Progenitor cell of endocrine pancreas (in vitro differentiated cells): ENCODE measurements around the gene CCZ1. TPM values are rescaled to one million over a fixed set of nuclear protein-coding genes. Genes with fewer than 3 reads are reported as not detected.
"Not testable (repeated sequence)": the region's sequence is repeated elsewhere in the genome, so short reads cannot be mapped to it uniquely, and the experiment has no call there.

Experiments
- DNase-seq: peaks from one replicate; pipeline ENCODE4 v3.0.0; 2021; ENCODE audit warnings: low spot score; ENCODE audit not compliant: unreplicated experiment
- H3K27ac Mint-ChIP-seq: 2 replicates; pipeline ENCODE4 v1.8.0; 2021; ENCODE audit warnings: mild to moderate bottlenecking, moderate library complexity, mixed read lengths
- H3K27me3 Mint-ChIP-seq: 2 replicates; pipeline ENCODE4 v1.8.0; 2021; ENCODE audit warnings: mixed read lengths
- H3K36me3 Mint-ChIP-seq: 2 replicates; pipeline ENCODE4 v1.8.0; 2022; ENCODE audit warnings: mixed read lengths; ENCODE audit not compliant: insufficient read depth
- H3K4me1 Mint-ChIP-seq: 2 replicates; pipeline ENCODE4 v1.8.0; 2021; ENCODE audit warnings: low read depth, mixed read lengths
- H3K4me3 Mint-ChIP-seq: 2 replicates; pipeline ENCODE4 v1.8.0; 2021; ENCODE audit warnings: low read depth, mild to moderate bottlenecking, moderate library complexity, mixed read lengths
- H3K9me3 Mint-ChIP-seq: 2 replicates; pipeline ENCODE4 v1.8.0; 2021; ENCODE audit warnings: low read depth, mixed read lengths
- total RNA-seq: library from RNA; stranded (reverse); gene quantifications from 2 replicates; pipeline ENCODE4 v1.2.1, GENCODE V29; 2021

Gene CCZ1
- total RNA-seq, 1 donor from 2014 or later: 103 TPM

GRCh38 chr7:5934945-5935450, 36.5 kb downstream of the CCZ1 start:
- H3K4me3 Mint-ChIP-seq, H3K4me1 Mint-ChIP-seq, DNase-seq, H3K27ac Mint-ChIP-seq, H3K9me3 Mint-ChIP-seq, H3K27me3 Mint-ChIP-seq, H3K36me3 Mint-ChIP-seq: not testable (repeated sequence)

- not testable (repeated sequence) for H3K9me3 Mint-ChIP-seq, H3K4me3 Mint-ChIP-seq, H3K27ac Mint-ChIP-seq, DNase-seq, H3K27me3 Mint-ChIP-seq, H3K4me1 Mint-ChIP-seq, H3K36me3 Mint-ChIP-seq
These were observed 64.7 kb downstream of the CCZ1 start for GRCh38 chr7:5963205-5963604.

GRCh38 chr7:5963810-5964209, 65.3 kb downstream of the CCZ1 start:
- not testable (repeated sequence) for H3K9me3 Mint-ChIP-seq, H3K4me3 Mint-ChIP-seq, H3K27ac Mint-ChIP-seq, DNase-seq, H3K27me3 Mint-ChIP-seq, H3K4me1 Mint-ChIP-seq, H3K36me3 Mint-ChIP-seq

- H3K4me3 Mint-ChIP-seq, H3K27me3 Mint-ChIP-seq, H3K4me1 Mint-ChIP-seq, H3K36me3 Mint-ChIP-seq, H3K9me3 Mint-ChIP-seq, H3K27ac Mint-ChIP-seq: not testable (repeated sequence)
- DNase-seq: peak; percentile 21
These were observed 71.9 kb downstream of the CCZ1 start, which contains the start of gene RSPH10B for GRCh38 chr7:5970347-5970911. Gene RSPH10B, minus strand, starts transcription at chr7:5970689. Its CDS starts 3,573 bp downstream, at chr7:5967116.

GRCh38 chr7:5973580-5973979, 75.0 kb downstream of the CCZ1 start:
- not testable (repeated sequence) for H3K9me3 Mint-ChIP-seq, H3K27me3 Mint-ChIP-seq, DNase-seq, H3K27ac Mint-ChIP-seq, H3K36me3 Mint-ChIP-seq, H3K4me3 Mint-ChIP-seq, H3K4me1 Mint-ChIP-seq

Other genes starting within 250 kb of the CCZ1 start
- 38.3 and 39.8 TPM in 2 replicates for gene RNF216, start 117.1 kb upstream of the CCZ1 start, total RNA-seq
- not detected in 2 replicates for gene OCM, start 17.9 kb upstream of the CCZ1 start, total RNA-seq
- gene RSPH10B, start 72.0 kb downstream of the CCZ1 start, total RNA-seq: 1.5 and 2.0 TPM in 2 replicates
- gene PMS2, start 110.3 kb downstream of the CCZ1 start, total RNA-seq: 19.7 and 23.9 TPM in 2 replicates
- 30.1 and 33.4 TPM in 2 replicates for gene AIMP2, start 110.5 kb downstream of the CCZ1 start, total RNA-seq
- gene ANKRD61, start 132.6 kb downstream of the CCZ1 start, total RNA-seq: 0.22 and 0.47 TPM in 2 replicates
- gene EIF2AK1, start 160.4 kb downstream of the CCZ1 start, total RNA-seq: 114 and 121 TPM in 2 replicates
- gene USP42, start 206.2 kb downstream of the CCZ1 start, total RNA-seq: 26.1 and 26.2 TPM in 2 replicates